Astrocyte of the cerebellum (primary cell): ENCODE measurements around the gene C2CD4C.
"Not testable (repeated sequence)": the region's sequence is repeated elsewhere in the genome, so short reads cannot be mapped to it uniquely, and the experiment has no call there.

ENCODE experiments used
- DNase-seq: peaks from one replicate; pipeline ENCODE4 v3.0.0-alpha.2; 2011; ENCODE audit warnings: low read depth
- H3K4me3 ChIP-seq: 2 replicates; pipeline ENCODE4 v1.5.1; 2011; ENCODE audit warnings: mild to moderate bottlenecking, low read depth, low read length, moderate library complexity
- in situ Hi-C: cut with HindIII; loops from 2 replicates; pipeline ENCODE4 v1.10.0; 2017; ENCODE audit warnings: low sequenced_read_pairs
- TF ChIP-seq, protein P1 (sequence below): IDR thresholded peaks from 2 replicates; pipeline ENCODE4 v1.5.1; 2012; ENCODE audit warnings: low read length, low read depth, moderate library complexity, mild to moderate bottlenecking; ENCODE audit errors: missing control alignments

C2CD4C gene

DNA sequence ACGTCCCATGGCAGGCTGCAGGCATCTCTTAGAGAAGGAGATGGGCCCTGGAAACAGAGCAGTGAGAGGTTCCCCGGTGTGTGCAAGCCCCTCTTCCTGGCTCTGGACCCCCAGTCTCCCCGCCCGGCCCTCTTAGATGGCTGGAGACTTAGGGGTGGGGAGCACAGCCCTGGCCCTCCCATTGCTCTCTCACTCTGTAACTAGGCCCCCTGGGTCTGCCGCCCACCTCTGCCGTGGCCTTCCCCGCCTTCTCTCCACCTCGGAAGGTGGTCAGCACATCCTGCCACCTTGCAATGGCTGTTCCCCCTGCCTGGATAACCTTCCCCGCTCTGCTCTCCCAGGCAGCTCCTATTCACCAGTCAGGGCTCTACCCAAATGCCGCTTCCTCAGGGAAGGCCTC is 21.8 kb upstream of the C2CD4C start:
- H3K4me3 ChIP-seq, result no peak overlapping the region
- TF ChIP-seq, protein P1, sequence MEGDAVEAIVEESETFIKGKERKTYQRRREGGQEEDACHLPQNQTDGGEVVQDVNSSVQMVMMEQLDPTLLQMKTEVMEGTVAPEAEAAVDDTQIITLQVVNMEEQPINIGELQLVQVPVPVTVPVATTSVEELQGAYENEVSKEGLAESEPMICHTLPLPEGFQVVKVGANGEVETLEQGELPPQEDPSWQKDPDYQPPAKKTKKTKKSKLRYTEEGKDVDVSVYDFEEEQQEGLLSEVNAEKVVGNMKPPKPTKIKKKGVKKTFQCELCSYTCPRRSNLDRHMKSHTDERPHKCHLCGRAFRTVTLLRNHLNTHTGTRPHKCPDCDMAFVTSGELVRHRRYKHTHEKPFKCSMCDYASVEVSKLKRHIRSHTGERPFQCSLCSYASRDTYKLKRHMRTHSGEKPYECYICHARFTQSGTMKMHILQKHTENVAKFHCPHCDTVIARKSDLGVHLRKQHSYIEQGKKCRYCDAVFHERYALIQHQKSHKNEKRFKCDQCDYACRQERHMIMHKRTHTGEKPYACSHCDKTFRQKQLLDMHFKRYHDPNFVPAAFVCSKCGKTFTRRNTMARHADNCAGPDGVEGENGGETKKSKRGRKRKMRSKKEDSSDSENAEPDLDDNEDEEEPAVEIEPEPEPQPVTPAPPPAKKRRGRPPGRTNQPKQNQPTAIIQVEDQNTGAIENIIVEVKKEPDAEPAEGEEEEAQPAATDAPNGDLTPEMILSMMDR, result no peak
- in situ Hi-C loops, result no loop called here
- no peak for DNase-seq

DNA sequence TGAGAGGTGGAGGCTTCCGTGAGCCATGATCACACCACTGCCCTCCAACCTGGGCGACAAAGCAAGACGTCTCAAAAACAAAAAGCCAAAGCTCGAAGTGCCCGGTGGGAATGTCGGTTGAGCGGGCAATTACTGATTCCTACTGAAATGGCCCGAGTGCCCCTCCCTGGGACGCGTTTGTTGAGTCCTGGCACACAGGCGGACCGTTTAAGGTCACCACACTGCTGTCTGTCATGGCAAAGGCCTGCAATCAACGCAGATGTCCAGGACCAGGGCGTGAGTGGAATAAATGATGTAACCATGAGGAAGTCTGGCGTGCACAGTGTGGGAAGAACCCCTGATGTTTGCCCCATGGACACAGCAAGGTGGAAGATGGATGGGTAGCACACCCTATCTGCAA is 19.2 kb upstream of the C2CD4C start:
- in situ Hi-C loops, result no loop called here
- no peak overlapping the region for H3K4me3 ChIP-seq
- TF ChIP-seq, protein P1, result no peak
- DNase-seq, result no peak

DNA sequence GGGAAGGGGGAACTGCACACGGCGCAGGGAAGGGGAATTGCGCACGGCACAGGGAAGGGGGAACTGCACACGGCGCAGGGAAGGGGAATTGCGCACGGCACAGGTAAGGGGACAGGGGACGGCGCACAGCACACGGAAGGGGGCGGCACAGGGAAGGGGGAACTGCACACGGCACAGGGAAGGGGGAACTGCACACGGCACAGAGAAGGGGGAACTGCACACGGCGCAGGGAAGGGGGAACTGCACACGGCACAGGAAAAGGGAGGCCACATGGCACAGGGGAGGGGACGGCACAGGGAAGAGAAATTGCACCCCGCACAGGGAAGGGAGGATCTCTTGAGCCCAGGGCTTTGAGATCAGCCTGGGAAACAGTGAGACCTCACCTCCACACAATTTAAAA is 18.7 kb upstream of the C2CD4C start:
- in situ Hi-C loops, DNase-seq, H3K4me3 ChIP-seq: not testable (repeated sequence)

DNA sequence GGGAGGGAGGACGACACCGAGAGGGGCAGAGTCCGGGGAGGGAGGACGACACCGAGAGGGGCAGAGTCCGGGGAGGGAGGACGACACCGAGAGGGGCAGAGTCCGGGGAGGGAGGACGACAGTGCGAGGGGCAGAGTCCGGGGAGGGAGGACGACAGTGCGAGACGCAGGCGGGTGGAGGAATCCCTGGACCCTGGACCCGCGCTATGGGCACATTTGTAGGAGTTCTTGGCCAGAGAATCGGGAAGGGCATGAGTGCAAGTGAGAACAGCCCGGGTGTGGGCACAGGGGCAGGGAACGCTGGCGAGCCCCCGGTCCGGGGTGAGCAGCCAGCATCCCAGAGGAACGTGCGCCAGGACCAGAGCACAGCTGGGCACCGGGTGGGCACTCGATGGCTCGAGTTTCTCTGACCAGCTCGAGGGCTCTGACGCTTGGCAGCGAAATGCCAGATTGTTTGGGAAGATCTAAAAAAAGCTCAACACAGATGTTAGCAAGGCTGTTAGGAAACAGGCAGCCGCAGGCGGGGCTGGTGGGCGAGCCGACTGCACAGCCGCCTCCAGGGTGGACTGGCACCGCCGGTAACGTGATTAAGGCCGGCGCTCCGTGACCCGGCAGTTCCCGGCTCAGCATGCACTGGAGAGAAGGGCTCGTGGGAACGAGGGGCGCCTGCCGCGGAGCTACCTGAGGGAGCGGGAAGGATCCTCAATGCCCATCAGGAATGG is 17.9 kb upstream of the C2CD4C start:
- TF ChIP-seq, protein P1, result no peak

DNA sequence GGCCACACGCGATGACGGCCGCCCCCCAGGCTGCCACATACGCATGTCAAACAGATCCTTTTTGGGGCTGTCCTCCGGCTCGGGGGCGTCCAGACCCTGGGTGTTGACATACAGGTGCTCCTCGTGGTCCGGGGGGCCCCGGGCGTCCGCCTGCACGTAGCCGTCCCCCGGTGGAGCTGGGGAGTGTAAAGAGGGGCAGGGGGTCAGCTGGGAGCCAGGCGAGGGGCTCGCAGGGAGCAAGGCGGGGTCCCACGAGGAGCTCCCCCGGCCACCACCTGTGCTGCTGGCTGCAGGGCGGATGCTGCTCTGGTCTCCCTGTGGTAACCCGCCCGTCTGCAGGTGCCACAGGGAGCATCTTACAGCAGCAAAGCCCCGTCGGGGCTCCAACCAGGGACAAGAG is 16.1 kb upstream of the C2CD4C start:
- TF ChIP-seq, protein P1, result no peak
- in situ Hi-C loops, result no loop called here
- no peak overlapping the region for H3K4me3 ChIP-seq
- no peak for DNase-seq

More for the DNA sequence above, 17.9 kb upstream of the C2CD4C start:
- DNase-seq, result no peak
- in situ Hi-C loops, result no loop called here
- H3K4me3 ChIP-seq, result no peak overlapping the region

DNA sequence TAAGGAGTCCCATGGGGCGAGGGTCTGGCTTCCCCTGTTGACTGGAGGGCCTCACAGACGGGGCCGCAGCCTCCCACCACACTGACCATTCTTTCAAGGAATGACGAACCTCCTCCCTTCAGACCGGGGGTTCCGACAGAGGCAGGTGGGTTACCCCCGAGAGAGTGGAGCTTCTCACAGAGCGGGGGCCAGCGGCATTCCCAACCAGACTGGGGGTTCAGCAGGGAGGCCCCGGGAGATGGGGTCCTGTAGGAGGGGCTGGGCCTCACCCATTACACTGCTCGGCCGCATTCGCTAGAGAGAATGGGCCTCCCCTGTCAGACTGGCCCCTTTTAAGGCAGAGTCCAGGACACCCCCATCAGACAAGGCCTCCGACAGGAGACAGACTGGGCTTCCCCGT is 15.6 kb upstream of the C2CD4C start:
- in situ Hi-C loops, result no loop called here
- no peak for DNase-seq
- TF ChIP-seq, protein P1, result no peak
- H3K4me3 ChIP-seq, result no peak overlapping the region

DNA sequence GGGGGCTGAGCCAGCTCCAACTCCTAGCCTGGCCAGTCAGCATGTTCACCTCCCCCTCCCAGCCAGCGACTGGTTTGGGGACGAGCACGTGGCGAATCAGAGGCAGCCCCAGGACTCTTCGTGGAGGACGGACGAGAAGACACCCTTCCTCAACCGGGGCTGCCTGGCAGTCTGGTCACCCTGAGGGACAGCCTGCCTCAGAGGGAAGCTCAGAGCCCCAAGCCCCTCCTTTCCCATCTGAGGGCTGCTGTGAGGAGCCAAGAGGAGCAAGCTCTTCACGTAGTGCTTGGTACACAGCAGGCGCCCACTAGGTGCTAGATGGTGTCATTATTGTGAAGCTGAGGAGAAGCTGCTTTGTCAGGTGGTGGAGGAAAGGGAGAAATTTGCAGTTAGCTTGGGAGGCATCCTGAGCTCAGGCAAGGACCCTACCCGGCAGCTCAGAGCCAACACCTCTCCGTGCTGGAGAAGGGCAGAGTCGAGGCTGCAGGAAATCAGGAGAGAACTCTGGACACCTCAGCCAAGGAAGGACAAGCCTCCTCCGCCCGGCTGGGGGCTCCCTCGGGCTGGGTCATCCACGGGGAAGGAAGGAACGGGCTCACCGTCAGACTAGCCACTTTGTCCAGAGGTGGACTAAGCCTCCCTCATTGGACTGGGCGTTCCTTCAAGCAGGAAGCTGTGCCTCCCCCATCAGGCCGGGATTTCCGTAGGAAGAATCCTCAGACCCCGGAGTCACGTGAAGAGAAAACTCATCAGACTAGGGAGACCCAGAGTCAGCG is 14.9 kb upstream of the C2CD4C start:
- H3K4me3 ChIP-seq, result no peak overlapping the region
- TF ChIP-seq, protein P1, result no peak
- DNase-seq, result no peak
- in situ Hi-C loops, result no loop called here

DNA sequence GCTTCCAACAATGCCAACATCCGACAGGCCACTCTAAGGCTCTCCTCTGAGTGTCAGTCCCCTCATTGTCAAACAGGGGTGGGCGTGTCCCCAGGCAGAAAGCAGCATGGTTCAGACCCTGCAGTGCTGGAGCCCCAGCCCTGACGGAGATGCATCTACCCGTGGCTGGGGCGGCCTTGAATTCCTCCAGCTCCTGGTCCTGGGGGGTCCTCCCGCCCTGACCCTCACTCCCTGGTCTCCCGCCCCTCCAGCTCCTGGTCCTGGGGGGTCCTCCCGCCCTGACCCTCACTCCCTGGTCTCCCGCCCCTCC is 13.9 kb upstream of the C2CD4C start:
- DNase-seq, in situ Hi-C loops: not testable (repeated sequence)

More for the DNA sequence above, 13.9 kb upstream of the C2CD4C start:
- H3K4me3 ChIP-seq, result not testable (repeated sequence)
